ENCODE results near the gene HOXA9.

The HOXA9 gene

GRCh38 chr7:27200761-27201579, 35.6 kb upstream of the HOXA9 start:
- DNase-seq = no peak

DNA sequence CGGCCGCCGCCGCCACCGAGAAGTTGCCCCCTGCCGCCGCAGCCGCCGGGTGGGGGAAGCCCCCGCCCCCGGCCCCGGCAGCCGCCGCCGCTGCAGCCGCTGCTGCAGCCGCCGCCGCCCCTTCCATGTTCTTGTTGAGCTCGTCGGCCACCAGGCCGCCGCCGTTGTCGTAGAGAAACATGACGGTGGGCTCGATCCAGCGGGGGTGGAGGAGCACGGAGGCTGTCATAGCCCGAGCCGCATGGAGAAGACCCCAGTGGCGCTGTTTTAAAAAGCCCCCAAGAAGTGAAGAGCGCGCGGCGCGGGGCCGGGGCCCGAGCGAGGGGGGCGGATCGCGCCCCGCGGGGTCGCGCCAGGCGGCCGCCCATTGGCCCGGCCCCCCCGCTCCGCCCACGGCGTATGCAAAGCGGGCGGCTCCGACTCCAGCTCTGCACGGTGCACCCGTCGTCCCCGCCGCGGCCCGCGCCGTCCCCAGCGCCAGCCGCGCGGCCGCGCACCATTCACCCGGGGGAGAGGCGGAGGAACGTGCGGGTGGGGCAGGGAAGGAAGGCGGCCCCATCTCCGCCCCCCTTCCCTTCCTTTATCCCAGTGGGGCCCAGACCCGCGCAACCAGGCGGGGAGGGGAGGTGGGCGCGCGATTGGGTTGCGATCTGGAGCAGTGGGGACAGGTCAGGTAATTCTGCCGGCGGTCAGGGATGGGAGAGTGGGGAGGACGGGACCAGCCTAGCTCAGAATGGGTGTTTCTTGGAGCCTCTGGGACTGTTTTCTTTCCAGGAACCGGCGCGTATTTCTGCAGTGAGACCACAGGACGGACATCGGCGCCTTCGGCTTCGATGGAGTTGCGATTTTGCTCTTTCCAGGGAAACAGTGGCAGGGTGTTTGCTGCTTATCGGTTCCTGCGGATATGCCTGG, 34.8 kb upstream of the HOXA9 start, which contains the start of gene HOXA13:
Gene HOXA13, minus strand, starts transcription at position 243 of the 912 bp plus-strand sequence. Its CDS starts 14 bp downstream, at position 229.
- no peak for DNase-seq

- no peak for DNase-seq
Measured at GRCh38 chr7:27198871-27199801, 33.8 kb upstream of the HOXA9 start.

- no peak for DNase-seq
Measured at GRCh38 chr7:27198138-27198841, 33.0 kb upstream of the HOXA9 start.

DNA sequence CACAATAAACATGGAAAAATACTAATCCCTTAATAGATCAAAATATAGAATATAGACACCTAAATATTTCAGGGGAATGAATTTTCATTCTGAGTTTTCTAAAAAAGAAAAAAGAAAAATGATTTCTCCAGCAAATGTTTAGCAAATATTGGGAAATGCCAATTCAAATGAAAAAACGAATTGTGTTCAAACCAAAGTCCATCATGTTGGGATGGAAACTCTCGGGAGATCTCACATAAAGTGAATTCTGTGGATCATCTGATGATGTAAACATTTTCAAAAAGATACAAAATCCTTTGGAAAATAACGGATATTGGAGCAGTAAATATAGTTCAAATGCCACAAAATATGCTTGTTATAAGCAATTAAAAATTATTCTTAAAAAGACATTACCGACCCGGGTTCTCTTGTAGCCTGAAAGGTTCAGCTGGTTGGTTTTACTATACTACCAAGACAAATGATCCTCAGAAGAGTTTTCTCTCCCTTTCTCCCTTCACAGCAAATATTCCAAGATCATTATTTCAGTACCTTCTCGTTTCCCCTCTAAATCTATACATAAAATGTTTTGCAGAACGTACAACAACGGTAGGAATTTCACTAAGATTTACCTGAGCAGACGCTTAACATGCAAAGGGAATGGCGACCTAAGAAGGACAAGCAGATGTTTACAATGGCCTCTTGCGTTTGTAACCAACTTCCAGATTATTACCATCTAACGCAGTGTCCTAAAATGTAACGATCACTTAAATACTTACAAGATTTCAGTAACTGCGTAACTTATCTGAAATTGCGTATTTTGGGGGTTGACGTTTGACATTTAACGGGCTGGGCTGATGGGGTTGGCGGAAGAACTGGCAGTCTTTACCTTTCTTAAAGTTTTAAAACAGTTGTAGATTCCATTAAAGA, 32.1 kb upstream of the HOXA9 start:
- no peak for DNase-seq

DNA sequence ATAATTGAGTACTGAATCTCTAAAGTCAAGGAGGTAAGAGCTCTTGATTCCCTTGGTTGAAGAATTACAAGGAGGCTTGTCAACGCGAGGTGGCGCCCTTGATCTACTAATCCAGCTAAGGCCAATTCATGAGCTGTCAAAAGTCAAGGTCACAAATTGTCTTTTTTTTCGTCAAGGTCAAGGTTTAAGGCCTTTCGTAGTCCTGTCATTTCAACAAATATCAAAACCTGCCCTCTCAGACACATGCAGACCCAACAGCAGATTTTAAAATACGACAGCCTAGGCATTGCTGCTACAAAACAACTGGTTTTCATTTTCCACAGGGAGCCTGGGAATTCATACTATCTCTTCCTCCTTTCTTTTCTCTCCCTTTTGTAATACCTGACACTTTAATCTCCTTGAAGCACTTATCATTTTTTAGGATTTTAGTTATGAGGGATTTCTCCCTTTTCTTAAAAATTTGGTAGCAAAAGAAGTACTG, 31.0 kb upstream of the HOXA9 start:
- DNase-seq = no peak

DNA sequence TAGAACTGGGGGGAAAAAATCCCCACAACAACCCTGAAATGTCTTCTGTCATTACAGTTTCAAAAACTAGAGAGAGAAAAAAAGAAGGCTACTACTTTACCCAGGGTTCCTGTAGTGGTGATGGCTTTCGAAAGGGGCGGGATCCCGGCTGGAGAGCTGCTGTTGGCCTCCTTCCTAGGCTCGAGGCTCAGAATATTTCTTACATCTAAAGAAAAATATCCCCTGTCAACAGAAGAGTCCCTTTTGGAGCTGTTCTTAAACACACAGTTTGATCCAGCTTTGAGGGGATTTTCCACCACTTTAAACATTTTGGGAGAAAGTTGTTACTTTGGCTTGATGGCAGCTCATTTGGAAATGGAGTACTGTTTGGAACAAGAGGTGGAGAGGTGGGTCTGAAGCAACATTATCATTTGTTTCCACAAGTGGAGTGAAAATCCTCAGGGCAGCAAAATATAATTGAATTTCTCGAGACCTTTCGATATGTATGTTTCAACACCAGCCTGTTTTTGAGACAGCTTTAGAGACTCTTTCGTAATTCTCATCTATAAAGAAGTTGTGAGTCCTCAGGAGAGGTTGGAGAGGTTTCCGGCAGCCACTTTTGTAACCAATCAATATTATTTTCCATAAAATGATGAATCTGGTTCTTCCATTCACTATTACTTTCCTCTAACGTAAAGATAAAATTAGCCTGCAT, 29.5 kb upstream of the HOXA9 start:
- no peak for DNase-seq

GRCh38 chr7:27194002-27194352, 28.6 kb upstream of the HOXA9 start:
- no peak for DNase-seq

DNA sequence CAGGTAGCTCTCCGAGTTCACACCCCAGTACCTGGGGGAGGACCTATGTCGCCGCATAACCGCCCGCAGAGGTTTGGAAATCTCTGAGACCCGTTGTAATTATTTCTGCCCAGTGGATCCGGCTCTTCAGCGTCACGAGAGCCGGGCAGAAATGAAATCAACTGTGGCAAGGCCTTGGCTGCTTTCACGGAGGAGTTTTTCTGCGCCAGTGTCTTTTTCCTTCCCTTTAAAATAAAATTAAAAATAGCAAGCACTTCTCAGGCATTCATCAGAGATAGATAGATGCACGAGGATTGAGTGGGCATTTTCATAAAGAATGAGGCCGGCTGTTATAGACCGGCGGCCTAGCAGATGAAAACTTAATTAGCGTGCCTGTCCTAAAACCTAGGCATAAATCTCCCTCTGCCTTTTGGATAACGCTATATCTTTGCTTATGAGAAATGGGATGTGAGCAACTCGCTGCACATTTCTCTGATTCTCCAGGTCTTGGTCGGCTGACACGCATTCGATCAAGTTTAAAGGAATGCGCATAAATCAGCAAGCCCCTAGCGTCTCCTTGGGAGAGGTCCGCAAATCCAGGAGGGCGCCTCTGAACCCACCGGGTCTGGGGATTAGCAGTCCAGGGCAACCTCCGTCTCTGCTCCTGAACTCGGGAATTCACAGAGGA, 28.1 kb upstream of the HOXA9 start:
- DNase-seq = no peak

- no peak for DNase-seq
Measured at GRCh38 chr7:27192546-27193334, 27.4 kb upstream of the HOXA9 start.

DNA sequence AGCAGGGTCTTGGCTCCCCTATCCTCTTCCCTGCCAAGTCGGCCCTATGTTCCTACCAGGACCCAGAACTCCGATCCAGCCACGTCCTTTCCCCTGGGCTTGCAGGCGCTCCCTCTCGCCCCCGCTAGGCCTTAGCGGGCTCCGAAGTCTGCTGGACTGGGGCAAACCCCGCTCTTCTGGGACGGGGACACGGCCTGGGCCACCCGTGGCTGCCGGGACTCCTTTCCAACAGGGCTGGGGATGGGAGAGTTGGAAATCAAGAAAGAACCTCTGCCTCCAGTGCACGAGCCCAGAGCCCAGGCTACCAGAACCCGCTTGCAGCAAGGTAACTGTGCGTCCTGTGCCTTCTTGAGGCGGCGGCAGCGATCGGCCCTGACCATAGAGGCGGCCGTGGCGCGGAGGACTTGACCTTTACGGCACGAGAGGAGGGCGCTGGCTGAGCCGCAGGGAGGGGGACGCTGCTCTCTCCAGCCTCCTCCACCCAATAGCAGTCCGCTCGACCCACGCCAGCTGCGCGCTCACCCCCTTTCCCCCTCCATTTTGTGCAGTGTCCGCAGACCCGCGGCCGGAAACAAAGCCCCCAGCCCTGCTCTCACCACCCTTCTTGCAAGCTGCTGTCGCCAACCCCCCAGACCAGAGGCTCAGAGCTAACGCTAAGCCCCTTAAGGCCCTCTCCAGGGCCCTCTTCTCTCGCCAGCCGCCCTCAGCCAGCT, 26.7 kb upstream of the HOXA9 start:
- no peak for DNase-seq

DNA sequence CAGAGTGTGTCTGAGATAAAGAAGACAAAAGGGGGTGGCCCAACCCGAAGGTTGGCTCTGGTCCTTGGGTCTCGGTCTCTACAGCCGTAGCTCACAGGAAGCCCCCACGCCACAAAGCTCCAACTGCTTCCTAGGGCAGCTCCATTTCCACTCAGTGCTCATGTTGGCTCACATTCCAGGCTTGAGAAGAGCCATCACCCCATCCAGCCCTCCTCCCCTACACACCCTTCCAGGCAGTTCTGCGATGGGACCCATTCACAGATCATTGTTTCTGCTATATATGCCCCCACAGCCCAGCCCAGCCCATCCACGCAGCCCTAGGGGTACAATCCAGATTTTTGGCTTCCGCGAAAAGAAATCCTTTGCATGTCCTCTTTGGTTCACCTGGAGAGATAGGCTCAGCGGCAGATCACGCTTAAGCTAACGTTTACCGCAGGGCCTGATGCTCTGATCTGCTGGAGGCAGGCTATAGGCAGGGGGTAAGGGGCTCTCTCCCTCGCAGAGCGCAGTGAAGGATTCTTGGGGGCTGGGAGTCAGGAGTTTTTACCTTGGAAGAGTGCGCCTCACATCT, 25.9 kb upstream of the HOXA9 start:
- DNase-seq = no peak

DNA sequence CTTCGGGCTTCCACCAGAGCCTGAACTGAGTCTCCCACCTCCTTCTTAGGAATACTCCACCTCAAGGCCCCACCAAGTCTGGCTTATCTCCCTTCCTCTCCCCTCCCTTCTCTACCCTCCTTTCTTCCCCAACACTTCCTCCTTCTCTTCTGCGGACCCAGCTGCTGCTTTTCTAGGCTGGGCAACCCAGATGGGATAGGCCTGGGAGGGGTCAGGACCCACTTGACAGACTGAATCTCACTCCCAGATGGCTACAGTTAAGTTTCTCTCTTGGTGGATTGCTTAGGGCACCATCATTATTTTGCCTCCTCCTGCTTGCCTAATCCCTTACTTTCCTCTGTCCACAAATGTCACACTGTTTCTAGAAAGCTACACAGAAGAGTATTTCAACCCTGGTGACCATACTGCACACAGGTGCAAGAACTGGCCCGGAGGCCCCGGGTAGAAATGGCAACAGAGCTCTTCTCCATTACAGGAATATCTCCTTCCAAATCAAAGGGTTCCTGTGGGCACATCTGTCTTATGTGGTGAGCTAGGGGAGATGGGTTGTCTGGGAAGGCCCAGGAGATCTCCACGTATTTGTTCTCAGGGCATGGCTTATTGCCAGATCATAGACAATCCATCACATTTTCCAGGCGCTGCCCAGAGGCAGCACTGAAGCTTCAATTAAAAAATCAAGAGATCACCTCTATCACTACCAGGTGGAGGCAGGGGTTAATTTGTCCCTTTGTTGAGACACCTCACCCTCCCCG, 24.8 kb upstream of the HOXA9 start:
- DNase-seq = no peak

DNA sequence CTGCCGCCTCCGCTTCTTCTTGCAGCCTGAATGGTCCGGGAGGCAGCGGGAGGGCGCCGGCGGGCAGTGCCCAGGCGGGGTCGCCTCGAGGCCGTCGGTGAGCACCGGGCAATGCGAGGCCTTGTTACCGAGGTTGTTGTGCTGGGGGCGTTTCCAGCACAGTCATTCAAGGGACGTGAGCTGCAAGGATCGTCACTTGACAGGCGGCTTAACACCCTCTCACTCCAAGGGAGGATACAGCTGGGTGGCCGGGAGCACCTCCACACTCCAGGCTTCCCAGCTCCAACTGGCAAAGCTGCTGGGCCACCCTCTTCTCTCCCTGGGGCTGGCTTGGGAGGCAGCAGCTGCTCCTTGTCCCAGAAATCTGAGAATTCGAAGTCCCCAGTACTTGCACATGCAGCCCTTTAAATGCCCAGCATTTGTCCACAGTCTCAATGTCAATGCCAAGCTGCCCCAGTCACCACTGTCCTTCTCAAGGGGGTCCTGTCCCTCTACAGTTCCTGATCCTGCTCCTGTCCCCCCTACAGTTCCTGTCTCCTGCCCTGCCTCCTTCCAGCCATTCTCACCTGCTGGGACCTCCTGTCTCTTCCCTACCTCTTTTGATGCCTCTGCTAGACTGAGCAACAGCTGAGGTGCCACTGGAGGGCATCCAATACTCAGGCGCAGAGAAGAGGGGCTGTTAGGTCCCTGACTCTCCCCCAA, 24.1 kb upstream of the HOXA9 start:
- DNase-seq = no peak

GRCh38 chr7:27188386-27189294, 23.3 kb upstream of the HOXA9 start:
- no peak for DNase-seq

All from NCI-H1092 treated with DMSO at 0.1 percent for 48 hours (cell line).